Measurements from ENCODE around the gene MAJIN. TPM values are rescaled to one million over a fixed set of nuclear protein-coding genes. Genes with fewer than 3 reads are reported as not detected.
A peak's percentile ranks its signal among the peaks of the same experiment; 100 is the strongest.

MAJIN gene
- total RNA-seq, 1 donor = not detected

DNA sequence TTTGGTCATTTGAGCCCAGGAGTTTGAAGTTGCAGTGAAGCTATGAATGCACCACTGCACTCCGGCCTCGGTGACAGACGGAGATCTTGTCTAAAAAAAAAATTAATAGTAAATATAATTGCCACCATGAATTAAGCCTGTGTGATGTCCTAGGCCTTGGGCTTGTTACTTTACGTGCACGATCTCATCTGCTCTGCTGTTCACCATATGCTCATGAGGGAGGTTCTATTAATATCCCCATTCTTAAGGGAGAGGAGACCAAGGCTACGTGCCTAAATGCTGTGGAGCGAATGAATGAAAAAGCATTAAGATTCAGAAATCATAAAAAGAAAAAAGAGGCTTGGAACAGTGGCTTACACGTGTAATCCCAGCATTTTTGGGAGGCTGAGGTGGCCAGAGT lies 52.3 kb downstream of the MAJIN start:
- DNase-seq (ENCODE audit: low read depth) = no peak
- TF ChIP-seq, protein P1, sequence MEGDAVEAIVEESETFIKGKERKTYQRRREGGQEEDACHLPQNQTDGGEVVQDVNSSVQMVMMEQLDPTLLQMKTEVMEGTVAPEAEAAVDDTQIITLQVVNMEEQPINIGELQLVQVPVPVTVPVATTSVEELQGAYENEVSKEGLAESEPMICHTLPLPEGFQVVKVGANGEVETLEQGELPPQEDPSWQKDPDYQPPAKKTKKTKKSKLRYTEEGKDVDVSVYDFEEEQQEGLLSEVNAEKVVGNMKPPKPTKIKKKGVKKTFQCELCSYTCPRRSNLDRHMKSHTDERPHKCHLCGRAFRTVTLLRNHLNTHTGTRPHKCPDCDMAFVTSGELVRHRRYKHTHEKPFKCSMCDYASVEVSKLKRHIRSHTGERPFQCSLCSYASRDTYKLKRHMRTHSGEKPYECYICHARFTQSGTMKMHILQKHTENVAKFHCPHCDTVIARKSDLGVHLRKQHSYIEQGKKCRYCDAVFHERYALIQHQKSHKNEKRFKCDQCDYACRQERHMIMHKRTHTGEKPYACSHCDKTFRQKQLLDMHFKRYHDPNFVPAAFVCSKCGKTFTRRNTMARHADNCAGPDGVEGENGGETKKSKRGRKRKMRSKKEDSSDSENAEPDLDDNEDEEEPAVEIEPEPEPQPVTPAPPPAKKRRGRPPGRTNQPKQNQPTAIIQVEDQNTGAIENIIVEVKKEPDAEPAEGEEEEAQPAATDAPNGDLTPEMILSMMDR (IDR thresholded peaks at IDR 0.05; ENCODE audit: insufficient read depth, low read depth, low read length) = no peak
- no peak overlapping the region for H3K4me3 ChIP-seq (ENCODE audit: low read depth, low read length)

DNA sequence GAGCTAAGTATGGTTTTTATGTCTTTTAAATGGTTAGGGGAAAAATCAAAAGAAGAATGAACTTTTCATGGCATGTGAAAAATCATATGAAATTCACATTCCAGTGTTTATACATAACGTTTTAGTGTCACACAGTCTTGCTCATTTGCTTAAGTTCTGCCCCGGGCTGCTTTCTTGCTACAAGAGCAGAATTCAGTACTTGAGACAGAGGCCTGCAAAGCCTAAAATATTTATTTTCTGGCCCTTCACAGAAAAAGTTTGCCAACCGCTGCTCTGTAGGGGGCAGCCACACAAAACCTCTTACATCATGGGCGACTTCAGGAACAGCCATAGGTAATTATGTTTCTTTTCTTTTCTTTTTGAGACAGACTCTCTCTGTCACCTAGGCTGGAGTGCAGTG lies 53.9 kb downstream of the MAJIN start:
- peak overlapping the region; percentile 62 for H3K4me3 ChIP-seq (ENCODE audit: low read depth, low read length)
- TF ChIP-seq, protein P1 (IDR thresholded peaks at IDR 0.05; ENCODE audit: insufficient read depth, low read depth, low read length) = peak; percentile 27
- DNase-seq (ENCODE audit: low read depth) = peak; percentile 66

DNA sequence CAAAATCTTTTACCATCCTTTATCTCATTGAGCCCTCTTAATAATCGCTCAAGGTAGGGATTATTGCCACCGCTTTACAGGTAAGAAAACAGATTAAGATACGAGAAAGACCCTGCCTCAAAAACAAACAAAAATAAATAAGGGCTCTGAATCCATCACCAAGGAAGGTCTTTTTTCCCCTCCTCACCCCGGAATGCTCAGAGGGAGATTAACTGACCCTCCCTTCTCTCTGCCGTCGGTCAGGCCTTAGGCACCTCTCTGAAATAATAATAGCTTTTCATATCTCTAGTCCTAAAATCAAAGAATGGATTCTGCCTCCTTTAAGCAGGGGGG lies 54.3 kb downstream of the MAJIN start:
- TF ChIP-seq, protein P1 (IDR thresholded peaks at IDR 0.05; ENCODE audit: insufficient read depth, low read depth, low read length) = no peak
- H3K4me3 ChIP-seq (ENCODE audit: low read depth, low read length) = peak overlapping the region; percentile 62
- DNase-seq (ENCODE audit: low read depth) = no peak

DNA sequence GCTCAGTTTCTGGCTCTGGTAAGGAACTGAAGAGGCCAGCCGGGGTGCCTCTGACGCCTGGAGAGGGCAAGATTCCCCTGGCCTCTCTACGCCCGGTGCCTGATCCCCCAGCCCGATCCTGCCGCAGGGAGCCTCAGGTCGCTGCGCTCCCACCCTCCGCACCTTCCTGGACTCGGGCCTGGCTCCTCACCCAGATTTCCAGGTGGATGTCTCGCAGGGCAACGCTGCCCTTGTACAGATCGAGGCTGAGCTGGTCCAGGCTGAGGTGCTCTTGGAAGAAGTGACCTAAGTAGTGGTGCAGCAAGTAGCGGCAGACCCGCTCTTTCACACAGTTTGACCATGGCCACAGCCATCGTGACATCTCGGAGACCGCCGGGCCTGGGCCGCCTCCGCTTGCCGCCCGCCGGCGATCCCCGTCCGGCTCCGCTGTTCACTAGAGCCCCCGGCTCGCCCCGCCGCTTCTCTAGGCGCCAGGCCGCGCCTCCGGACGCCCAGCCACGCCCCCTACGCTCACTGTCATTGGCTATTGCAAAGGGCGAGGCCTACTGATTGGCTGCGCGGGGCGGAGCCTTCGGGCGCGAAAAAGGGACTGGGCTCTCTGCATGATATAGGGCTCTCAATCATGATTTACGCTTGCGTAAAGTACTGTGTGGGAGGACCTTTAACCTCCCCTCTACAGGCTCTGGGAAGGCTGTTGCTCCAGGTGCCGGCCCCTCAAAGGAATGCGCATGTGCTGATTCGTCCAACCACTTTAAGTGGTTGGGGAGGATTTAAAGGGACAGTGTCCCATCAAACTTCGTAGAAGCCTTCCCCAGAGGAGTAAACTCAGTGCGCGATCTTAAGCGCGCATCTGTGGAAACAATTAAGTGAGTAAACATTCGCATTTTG lies 54.9 kb downstream of the MAJIN start, which contains the start of gene ATG2A:
TSS of gene ATG2A (minus strand) at position 435 of the 888 bp plus-strand sequence. CDS start at position 361, 74 bp downstream.
- DNase-seq (ENCODE audit: low read depth) = peak; percentile 100
- TF ChIP-seq, protein P1 (IDR thresholded peaks at IDR 0.05; ENCODE audit: insufficient read depth, low read depth, low read length) = no peak
- peak within 1 kb of the TSS; percentile 86 for H3K4me3 ChIP-seq (ENCODE audit: low read depth, low read length)

DNA sequence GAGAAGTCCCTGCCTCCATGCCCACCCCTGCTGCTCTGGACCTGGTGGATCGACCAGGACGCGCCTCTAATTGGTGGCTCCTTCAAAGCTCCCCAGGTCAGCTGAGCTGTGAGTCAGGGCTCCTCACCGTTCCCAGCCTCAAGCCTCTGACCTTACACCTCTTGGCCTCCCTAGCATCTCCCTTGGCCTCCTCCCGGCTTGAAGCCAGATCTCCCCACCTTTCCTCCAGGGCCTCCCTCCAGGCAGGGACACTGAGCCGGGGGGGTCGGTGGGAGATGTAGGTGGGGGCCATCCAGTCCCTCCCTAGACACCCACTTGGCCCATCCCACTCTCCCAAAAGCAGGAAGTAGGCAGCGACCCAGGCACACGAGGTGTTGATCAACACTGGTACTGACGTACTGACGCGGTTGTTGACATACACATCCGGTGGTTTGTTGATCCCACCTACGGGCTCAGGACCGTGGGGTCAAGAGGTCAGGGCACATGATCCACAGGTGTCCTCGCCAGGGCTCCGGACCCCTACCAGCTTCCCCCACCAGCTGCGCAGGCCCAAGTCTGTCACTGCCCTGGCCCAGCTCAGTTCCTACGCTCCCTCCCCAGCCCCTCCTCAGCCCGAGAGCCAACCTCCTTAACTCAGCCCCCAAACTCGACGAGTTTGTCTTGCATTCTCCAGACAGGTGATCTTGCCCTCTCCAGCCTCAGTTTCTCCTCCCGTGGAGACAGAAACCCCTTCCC lies 55.7 kb downstream of the MAJIN start:
- TF ChIP-seq, protein P1 (IDR thresholded peaks at IDR 0.05; ENCODE audit: insufficient read depth, low read depth, low read length) = no peak
- DNase-seq (ENCODE audit: low read depth) = peak; percentile 82
- H3K4me3 ChIP-seq (ENCODE audit: low read depth, low read length) = peak overlapping the region; percentile 86

DNA sequence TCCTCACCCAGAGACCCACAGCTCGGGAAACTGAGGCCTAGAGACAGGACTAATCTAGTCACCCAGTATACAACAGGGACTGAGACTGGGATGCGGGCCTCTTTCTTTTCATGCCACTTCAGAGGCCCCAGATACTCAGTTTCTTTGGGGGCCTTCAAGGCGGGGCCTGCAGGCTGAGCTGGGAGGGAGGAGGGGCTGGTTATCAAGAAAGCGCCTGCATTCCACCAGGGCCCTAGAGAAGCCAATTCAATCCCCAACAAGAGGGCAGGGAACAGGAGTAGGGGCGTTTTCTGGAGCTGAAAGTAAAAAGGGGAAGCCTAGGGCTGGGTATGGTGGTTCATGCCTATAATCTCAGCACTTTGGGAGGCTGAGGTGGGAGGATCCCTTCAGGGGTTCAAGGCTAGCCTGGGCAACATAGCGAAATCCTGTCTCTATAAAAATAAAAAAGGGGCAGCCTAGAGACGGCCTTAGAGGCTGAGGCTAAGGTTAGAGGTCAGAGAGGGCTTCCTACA lies 56.5 kb downstream of the MAJIN start:
- DNase-seq (ENCODE audit: low read depth) = no peak
- TF ChIP-seq, protein P1 (IDR thresholded peaks at IDR 0.05; ENCODE audit: insufficient read depth, low read depth, low read length) = no peak
- peak overlapping the region; percentile 86 for H3K4me3 ChIP-seq (ENCODE audit: low read depth, low read length)
